Measurements from ENCODE around the gene GSTT2.
"Not testable (repeated sequence)": the region's sequence is repeated elsewhere in the genome, so short reads cannot be mapped to it uniquely, and the experiment has no call there.

GRCh38 chr22:23953485-23953884 is 26.4 kb upstream of the GSTT2 start:
- not testable (repeated sequence) for TF ChIP-seq NFRKB (IDR thresholded peaks at IDR 0.05); FOXA1 (IDR thresholded peaks at IDR 0.05); SUZ12 (IDR thresholded peaks at IDR 0.05); BHLHE40 (IDR thresholded peaks at IDR 0.05; ENCODE audit: borderline replicate concordance); FOXK2 (IDR thresholded peaks at IDR 0.05); SP1 (IDR thresholded peaks at IDR 0.05); FOXM1 (IDR thresholded peaks at IDR 0.05; ENCODE audit: borderline replicate concordance); CTBP1 (IDR thresholded peaks at IDR 0.05; ENCODE audit: borderline replicate concordance); ELF4 (IDR thresholded peaks at IDR 0.05); ZNF384 (IDR thresholded peaks at IDR 0.05); HDGF (IDR thresholded peaks at IDR 0.05; ENCODE audit: borderline replicate concordance); L3MBTL2 (conservative IDR thresholded peaks at IDR 0.05); TARDBP (IDR thresholded peaks at IDR 0.05); LEF1 (IDR thresholded peaks at IDR 0.05; ENCODE audit: borderline replicate concordance)
